Measurements from ENCODE around the gene C20orf144. TPM values are rescaled to one million over a fixed set of nuclear protein-coding genes. Genes with fewer than 3 reads are reported as not detected.

The C20orf144 gene
- total and polyA plus RNA-seq, 9 of the 15 experiments (the other 6 are each of a cell fraction or from before 2014, with no cell fraction given) = 0.04 to 0.23 (median 0.11) TPM; not detected in 2

DNA sequence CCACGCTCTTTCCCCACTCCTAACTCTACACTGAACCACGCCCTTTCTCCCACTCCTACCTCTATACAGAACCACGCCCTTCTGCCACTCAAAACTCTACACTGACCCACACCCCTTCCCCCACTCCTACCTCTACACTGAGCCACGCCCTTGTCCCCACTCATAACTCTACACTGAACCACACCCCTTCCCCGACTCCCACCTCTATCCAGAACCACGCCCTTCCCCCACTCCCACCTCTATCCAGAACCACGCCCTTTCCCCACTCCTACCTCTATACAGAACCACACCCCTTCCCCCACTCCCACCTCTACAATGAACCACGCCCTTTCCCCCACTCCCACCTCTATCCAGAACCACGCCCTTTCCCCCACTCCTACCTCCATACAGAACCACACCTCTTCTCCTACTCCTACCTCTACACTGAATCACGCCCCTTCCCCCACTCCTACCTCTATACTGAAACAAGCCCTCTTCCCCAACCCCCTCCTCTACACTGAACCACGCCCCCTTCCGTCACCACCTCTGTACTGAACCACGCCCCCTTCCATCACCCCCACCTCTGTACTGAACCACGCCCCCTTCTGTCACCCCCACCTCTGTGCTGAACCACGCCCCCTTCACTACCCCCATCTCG, 47.9 kb downstream of the C20orf144 start (continued):
- TF ChIP-seq, protein P1, sequence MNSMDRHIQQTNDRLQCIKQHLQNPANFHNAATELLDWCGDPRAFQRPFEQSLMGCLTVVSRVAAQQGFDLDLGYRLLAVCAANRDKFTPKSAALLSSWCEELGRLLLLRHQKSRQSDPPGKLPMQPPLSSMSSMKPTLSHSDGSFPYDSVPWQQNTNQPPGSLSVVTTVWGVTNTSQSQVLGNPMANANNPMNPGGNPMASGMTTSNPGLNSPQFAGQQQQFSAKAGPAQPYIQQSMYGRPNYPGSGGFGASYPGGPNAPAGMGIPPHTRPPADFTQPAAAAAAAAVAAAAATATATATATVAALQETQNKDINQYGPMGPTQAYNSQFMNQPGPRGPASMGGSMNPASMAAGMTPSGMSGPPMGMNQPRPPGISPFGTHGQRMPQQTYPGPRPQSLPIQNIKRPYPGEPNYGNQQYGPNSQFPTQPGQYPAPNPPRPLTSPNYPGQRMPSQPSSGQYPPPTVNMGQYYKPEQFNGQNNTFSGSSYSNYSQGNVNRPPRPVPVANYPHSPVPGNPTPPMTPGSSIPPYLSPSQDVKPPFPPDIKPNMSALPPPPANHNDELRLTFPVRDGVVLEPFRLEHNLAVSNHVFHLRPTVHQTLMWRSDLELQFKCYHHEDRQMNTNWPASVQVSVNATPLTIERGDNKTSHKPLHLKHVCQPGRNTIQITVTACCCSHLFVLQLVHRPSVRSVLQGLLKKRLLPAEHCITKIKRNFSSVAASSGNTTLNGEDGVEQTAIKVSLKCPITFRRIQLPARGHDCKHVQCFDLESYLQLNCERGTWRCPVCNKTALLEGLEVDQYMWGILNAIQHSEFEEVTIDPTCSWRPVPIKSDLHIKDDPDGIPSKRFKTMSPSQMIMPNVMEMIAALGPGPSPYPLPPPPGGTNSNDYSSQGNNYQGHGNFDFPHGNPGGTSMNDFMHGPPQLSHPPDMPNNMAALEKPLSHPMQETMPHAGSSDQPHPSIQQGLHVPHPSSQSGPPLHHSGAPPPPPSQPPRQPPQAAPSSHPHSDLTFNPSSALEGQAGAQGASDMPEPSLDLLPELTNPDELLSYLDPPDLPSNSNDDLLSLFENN (IDR thresholded peaks at IDR 0.05; ENCODE audit: low read depth in 2 of 2, low read length in 2 of 2) = no peak
- TF ChIP-seq PHTF2 (CRISPR knock-in tag; IDR thresholded peaks at IDR 0.05) = no peak
- no peak for TF ChIP-seq SLC30A9 (CRISPR knock-in tag; IDR thresholded peaks at IDR 0.05)
- TF ChIP-seq HCFC1 (IDR thresholded peaks at IDR 0.05; ENCODE audit: low read depth, low read length) = no peak
- TF ChIP-seq, protein P2, sequence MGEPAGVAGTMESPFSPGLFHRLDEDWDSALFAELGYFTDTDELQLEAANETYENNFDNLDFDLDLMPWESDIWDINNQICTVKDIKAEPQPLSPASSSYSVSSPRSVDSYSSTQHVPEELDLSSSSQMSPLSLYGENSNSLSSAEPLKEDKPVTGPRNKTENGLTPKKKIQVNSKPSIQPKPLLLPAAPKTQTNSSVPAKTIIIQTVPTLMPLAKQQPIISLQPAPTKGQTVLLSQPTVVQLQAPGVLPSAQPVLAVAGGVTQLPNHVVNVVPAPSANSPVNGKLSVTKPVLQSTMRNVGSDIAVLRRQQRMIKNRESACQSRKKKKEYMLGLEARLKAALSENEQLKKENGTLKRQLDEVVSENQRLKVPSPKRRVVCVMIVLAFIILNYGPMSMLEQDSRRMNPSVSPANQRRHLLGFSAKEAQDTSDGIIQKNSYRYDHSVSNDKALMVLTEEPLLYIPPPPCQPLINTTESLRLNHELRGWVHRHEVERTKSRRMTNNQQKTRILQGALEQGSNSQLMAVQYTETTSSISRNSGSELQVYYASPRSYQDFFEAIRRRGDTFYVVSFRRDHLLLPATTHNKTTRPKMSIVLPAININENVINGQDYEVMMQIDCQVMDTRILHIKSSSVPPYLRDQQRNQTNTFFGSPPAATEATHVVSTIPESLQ (CRISPR knock-in tag; IDR thresholded peaks at IDR 0.05) = no peak
- TF ChIP-seq FOXA3 (CRISPR knock-in tag; conservative IDR thresholded peaks at IDR 0.05 in 1 of 2, IDR thresholded peaks at IDR 0.05 in 1 of 2) = no peak
- no peak for TF ChIP-seq KHSRP (IDR thresholded peaks at IDR 0.05)
- no peak for TF ChIP-seq ZNF79 (CRISPR knock-in tag; IDR thresholded peaks at IDR 0.05; ENCODE audit: low read depth)
- TF ChIP-seq COPS2 (conservative IDR thresholded peaks at IDR 0.05) = no peak
- TF ChIP-seq, protein P3, sequence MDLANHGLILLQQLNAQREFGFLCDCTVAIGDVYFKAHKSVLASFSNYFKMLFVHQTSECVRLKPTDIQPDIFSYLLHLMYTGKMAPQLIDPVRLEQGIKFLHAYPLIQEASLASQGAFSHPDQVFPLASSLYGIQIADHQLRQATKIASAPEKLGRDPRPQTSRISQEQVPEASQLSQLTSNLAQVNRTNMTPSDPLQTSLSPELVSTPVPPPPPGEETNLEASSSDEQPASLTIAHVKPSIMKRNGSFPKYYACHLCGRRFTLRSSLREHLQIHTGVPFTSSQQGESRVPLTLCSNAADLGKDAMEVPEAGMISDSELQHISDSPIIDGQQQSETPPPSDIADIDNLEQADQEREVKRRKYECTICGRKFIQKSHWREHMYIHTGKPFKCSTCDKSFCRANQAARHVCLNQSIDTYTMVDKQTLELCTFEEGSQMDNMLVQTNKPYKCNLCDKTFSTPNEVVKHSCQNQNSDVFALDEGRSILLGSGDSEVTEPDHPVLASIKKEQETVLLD (IDR thresholded peaks at IDR 0.05) = peak; percentile 76
- TF ChIP-seq, protein P4, sequence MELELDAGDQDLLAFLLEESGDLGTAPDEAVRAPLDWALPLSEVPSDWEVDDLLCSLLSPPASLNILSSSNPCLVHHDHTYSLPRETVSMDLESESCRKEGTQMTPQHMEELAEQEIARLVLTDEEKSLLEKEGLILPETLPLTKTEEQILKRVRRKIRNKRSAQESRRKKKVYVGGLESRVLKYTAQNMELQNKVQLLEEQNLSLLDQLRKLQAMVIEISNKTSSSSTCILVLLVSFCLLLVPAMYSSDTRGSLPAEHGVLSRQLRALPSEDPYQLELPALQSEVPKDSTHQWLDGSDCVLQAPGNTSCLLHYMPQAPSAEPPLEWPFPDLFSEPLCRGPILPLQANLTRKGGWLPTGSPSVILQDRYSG (tag; conservative IDR thresholded peaks at IDR 0.05; ENCODE audit: low read depth) = no peak
- no peak for TF ChIP-seq SMARCA5 (IDR thresholded peaks at IDR 0.05)
- TF ChIP-seq, protein P5, sequence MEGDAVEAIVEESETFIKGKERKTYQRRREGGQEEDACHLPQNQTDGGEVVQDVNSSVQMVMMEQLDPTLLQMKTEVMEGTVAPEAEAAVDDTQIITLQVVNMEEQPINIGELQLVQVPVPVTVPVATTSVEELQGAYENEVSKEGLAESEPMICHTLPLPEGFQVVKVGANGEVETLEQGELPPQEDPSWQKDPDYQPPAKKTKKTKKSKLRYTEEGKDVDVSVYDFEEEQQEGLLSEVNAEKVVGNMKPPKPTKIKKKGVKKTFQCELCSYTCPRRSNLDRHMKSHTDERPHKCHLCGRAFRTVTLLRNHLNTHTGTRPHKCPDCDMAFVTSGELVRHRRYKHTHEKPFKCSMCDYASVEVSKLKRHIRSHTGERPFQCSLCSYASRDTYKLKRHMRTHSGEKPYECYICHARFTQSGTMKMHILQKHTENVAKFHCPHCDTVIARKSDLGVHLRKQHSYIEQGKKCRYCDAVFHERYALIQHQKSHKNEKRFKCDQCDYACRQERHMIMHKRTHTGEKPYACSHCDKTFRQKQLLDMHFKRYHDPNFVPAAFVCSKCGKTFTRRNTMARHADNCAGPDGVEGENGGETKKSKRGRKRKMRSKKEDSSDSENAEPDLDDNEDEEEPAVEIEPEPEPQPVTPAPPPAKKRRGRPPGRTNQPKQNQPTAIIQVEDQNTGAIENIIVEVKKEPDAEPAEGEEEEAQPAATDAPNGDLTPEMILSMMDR (IDR thresholded peaks at IDR 0.05 in 2 of 3, conservative IDR thresholded peaks at IDR 0.05 in 1 of 3; ENCODE audit: insufficient read depth in 2 of 3, low read depth in 1 of 3, low read length in 3 of 3) = no peak
- TF ChIP-seq BCL6 (CRISPR knock-in tag; IDR thresholded peaks at IDR 0.05) = no peak
- no peak for TF ChIP-seq ZC3H8 (IDR thresholded peaks at IDR 0.05)
- TF ChIP-seq ZC3H11A (IDR thresholded peaks at IDR 0.05; ENCODE audit: low read depth, low read length) = no peak
- peak in 1 of 2 experiments; percentile 36; a peak in 1 of 4 replicates for TF ChIP-seq ARNT (IDR thresholded peaks at IDR 0.05)
- no peak for TF ChIP-seq SMAD1 (IDR thresholded peaks at IDR 0.05; ENCODE audit: low read depth, low read length, partially characterized antibody)
- no peak for TF ChIP-seq NFXL1 (CRISPR knock-in tag; IDR thresholded peaks at IDR 0.05)

All from K562 (cell line).